Activated CD4-positive, alpha-beta T cell treated with anti-CD3 and anti-CD28 coated beads for 36 hours (primary cell): ENCODE measurements around the gene TRIB2. TPM values are rescaled to one million over a fixed set of nuclear protein-coding genes. Genes with fewer than 3 reads are reported as not detected.

ENCODE experiments used
- ATAC-seq: fragments of 200-7000 bp; cut with Tn5 transposase; one replicate; pipeline ENCODE4 v1.10.0; 2021; ENCODE audit warnings: mild to moderate bottlenecking, moderate library complexity
- CTCF ChIA-PET: fragments of 350-600 bp; sonication (Branson Sonifier 250); formaldehyde crosslinking; loops from one replicate; lab custom pipeline; 2021; ENCODE audit warnings: antibody characterized with exemption; lab: Charles Lee
- POLR2A ChIA-PET: fragments of 350-600 bp; sonication (Branson Sonifier 250); formaldehyde crosslinking; loops from one replicate; lab custom pipeline; 2021; ENCODE audit warnings: antibody characterized with exemption, inconsistent platforms; lab: Charles Lee
- DNase-seq: peaks from one replicate; pipeline ENCODE4 v3.0.0-alpha.2; 2020
- H3K27ac Mint-ChIP-seq: one replicate; pipeline ENCODE4 v1.8.0; 2021; ENCODE audit warnings: mixed read lengths
- H3K27me3 Mint-ChIP-seq: one replicate; pipeline ENCODE4 v1.8.0; 2021; ENCODE audit warnings: mixed read lengths
- H3K36me3 Mint-ChIP-seq: one replicate; pipeline ENCODE4 v1.8.0; 2021; ENCODE audit warnings: low read depth, mixed read lengths
- H3K4me1 Mint-ChIP-seq: one replicate; pipeline ENCODE4 v1.8.0; 2021; ENCODE audit warnings: mixed read lengths
- H3K4me3 Mint-ChIP-seq: one replicate; pipeline ENCODE4 v1.8.0; 2021; ENCODE audit warnings: mild to moderate bottlenecking, moderate library complexity, mixed read lengths
- H3K9me3 Mint-ChIP-seq: one replicate; pipeline ENCODE4 v1.8.0; 2021; ENCODE audit warnings: low read depth, mixed read lengths
- intact Hi-C, 2 experiments: fragments of 100-400 bp; cut with DNase I in 1 of 2; cut with micrococcal nuclease in 1 of 2; formaldehyde crosslinking; loops; one replicate each; pipeline versions ENCODE4 v1.14.2 to v1.15.1; 2022 to 2024; cut with DNase I, micrococcal nuclease
- total RNA-seq, 2 experiments: library from RNA; stranded (reverse); gene quantifications; one replicate each; pipeline ENCODE4 v1.2.3, GENCODE V29; 2021

TRIB2 gene
- total RNA-seq, 2 experiments from 2014 or later, result 2.7 to 3.7 TPM

GRCh38 chr2:12750166-12750905 is 33.6 kb downstream of the TRIB2 start:
- Mint-ChIP-seq H3K27ac (no peak overlapping the region), H3K9me3 (peaks cover 2% of the 10 kb centered on the region), H3K4me3 (no peak overlapping the region), H3K36me3 (no peaks in the 10 kb centered on the region), H3K4me1 (no peaks in the 10 kb centered on the region), H3K27me3 (no peaks in the 10 kb centered on the region)
- intact Hi-C loops, result no loop called here
- ATAC-seq (no peak), DNase-seq (no peak)
- ChIA-PET CTCF (no interaction called here), POLR2A (interaction anchor here (0.5 kb wide), 1 partner anchor 94 kb away, joined by 3 read pairs; no protein-coding TSS in a partner anchor)

GRCh38 chr2:12754643-12755042 is 37.9 kb downstream of the TRIB2 start:
- CTCF ChIA-PET, result interaction anchor here (0.6 to 1.2 kb wide), 2 partner anchors 52 to 253 kb away, joined by 3 read pairs; no protein-coding TSS in a partner anchor
- Mint-ChIP-seq H3K27me3 (no peaks in the 10 kb centered on the region), H3K4me3 (no peak overlapping the region), H3K36me3 (no peaks in the 10 kb centered on the region), H3K27ac (no peak overlapping the region), H3K4me1 (no peaks in the 10 kb centered on the region), H3K9me3 (no peaks in the 10 kb centered on the region)
- POLR2A ChIA-PET, result no interaction called here
- ATAC-seq (no peak), DNase-seq (no peak)
- intact Hi-C loops, result no loop called here

- ChIA-PET CTCF (interaction anchor here (1.2 kb wide), 1 partner anchor 252 kb away, joined by 3 read pairs; no protein-coding TSS in a partner anchor), POLR2A (no interaction called here)
- H3K4me3 Mint-ChIP-seq, result no peak overlapping the region
- no peak overlapping the region for H3K27ac Mint-ChIP-seq
- H3K36me3 Mint-ChIP-seq, result no peaks in the 10 kb centered on the region
- no peaks in the 10 kb centered on the region for H3K9me3 Mint-ChIP-seq
- intact Hi-C loops, result no loop called here
- no peaks in the 10 kb centered on the region for H3K4me1 Mint-ChIP-seq
- H3K27me3 Mint-ChIP-seq, result no peaks in the 10 kb centered on the region
- no peak for ATAC-seq
- DNase-seq, result no peak
Observed at GRCh38 chr2:12755384-12755783, 38.6 kb downstream of the TRIB2 start.

- Mint-ChIP-seq H3K9me3 (no peaks in the 10 kb centered on the region), H3K4me3 (no peak overlapping the region), H3K4me1 (peaks cover 8% of the 10 kb centered on the region), H3K36me3 (no peaks in the 10 kb centered on the region), H3K27ac (no peak overlapping the region), H3K27me3 (no peaks in the 10 kb centered on the region)
- DNase-seq (no peak), ATAC-seq (no peak)
- POLR2A ChIA-PET, result no interaction called here
- CTCF ChIA-PET, result no interaction called here
- intact Hi-C loops, result no loop called here
Observed at GRCh38 chr2:12759248-12759647, 42.5 kb downstream of the TRIB2 start.

- intact Hi-C loops, result no loop called here
- no peak overlapping the region for H3K4me3 Mint-ChIP-seq
- no peak overlapping the region for H3K27ac Mint-ChIP-seq
Observed at GRCh38 chr2:12761104-12761503, 44.4 kb downstream of the TRIB2 start.

GRCh38 chr2:12762337-12762736 is 45.6 kb downstream of the TRIB2 start:
- POLR2A ChIA-PET, result no interaction called here
- no peaks in the 10 kb centered on the region for H3K27me3 Mint-ChIP-seq
- DNase-seq, result no peak
- CTCF ChIA-PET, result no interaction called here
- peaks cover 2% of the 10 kb centered on the region for H3K9me3 Mint-ChIP-seq
- H3K36me3 Mint-ChIP-seq, result no peaks in the 10 kb centered on the region
- H3K4me3 Mint-ChIP-seq, result no peak overlapping the region
- no peak for ATAC-seq
- intact Hi-C loops, result no loop called here
- H3K4me1 Mint-ChIP-seq, result peaks cover 8% of the 10 kb centered on the region
- no peak overlapping the region for H3K27ac Mint-ChIP-seq

More at GRCh38 chr2:12761104-12761503, 44.4 kb downstream of the TRIB2 start:
- Mint-ChIP-seq H3K9me3 (peaks cover 2% of the 10 kb centered on the region), H3K27me3 (no peaks in the 10 kb centered on the region), H3K4me1 (peaks cover 8% of the 10 kb centered on the region), H3K36me3 (no peaks in the 10 kb centered on the region)
- ChIA-PET CTCF (no interaction called here), POLR2A (no interaction called here)
- ATAC-seq (no peak), DNase-seq (no peak)

- ChIA-PET POLR2A (no interaction called here), CTCF (interaction anchor here (0.7 kb wide), 1 partner anchor 39 kb away, joined by 3 read pairs; no protein-coding TSS in a partner anchor)
- H3K4me1 Mint-ChIP-seq, result peaks cover 8% of the 10 kb centered on the region
- H3K27ac Mint-ChIP-seq, result no peak overlapping the region
- H3K36me3 Mint-ChIP-seq, result no peaks in the 10 kb centered on the region
- no peaks in the 10 kb centered on the region for H3K27me3 Mint-ChIP-seq
- peaks cover 2% of the 10 kb centered on the region for H3K9me3 Mint-ChIP-seq
- ATAC-seq (no peak), DNase-seq (no peak)
- no peak overlapping the region for H3K4me3 Mint-ChIP-seq
- intact Hi-C loops, result no loop called here
Observed at GRCh38 chr2:12762976-12763375, 46.2 kb downstream of the TRIB2 start.

GRCh38 chr2:12763486-12763885 is 46.8 kb downstream of the TRIB2 start:
- no peak for ATAC-seq
- ChIA-PET CTCF (interaction anchor here (0.7 kb wide), 1 partner anchor 40 kb away, joined by 3 read pairs; no protein-coding TSS in a partner anchor), POLR2A (no interaction called here)
- H3K4me3 Mint-ChIP-seq, result no peak overlapping the region
- intact Hi-C loops, result no loop called here
- no peak overlapping the region for H3K27ac Mint-ChIP-seq
- H3K36me3 Mint-ChIP-seq, result no peaks in the 10 kb centered on the region
- peaks cover 8% of the 10 kb centered on the region for H3K4me1 Mint-ChIP-seq
- no peak for DNase-seq
- peaks cover 2% of the 10 kb centered on the region for H3K27me3 Mint-ChIP-seq
- H3K9me3 Mint-ChIP-seq, result peaks cover 2% of the 10 kb centered on the region

GRCh38 chr2:12764075-12764730 is 47.5 kb downstream of the TRIB2 start:
- Mint-ChIP-seq H3K4me1 (peaks cover 8% of the 10 kb centered on the region), H3K36me3 (no peaks in the 10 kb centered on the region), H3K9me3 (peaks cover 2% of the 10 kb centered on the region), H3K27me3 (peaks cover 3% of the 10 kb centered on the region), H3K4me3 (no peak overlapping the region), H3K27ac (no peak overlapping the region)
- ATAC-seq (no peak), DNase-seq (no peak)
- intact Hi-C loops, result no loop called here
- POLR2A ChIA-PET, result no interaction called here
- CTCF ChIA-PET, result interaction anchor here (0.6 kb wide), 1 partner anchor 418 kb away, joined by 3 read pairs; no protein-coding TSS in a partner anchor

- H3K27ac Mint-ChIP-seq, result no peak overlapping the region
- DNase-seq, result no peak
- POLR2A ChIA-PET, result no interaction called here
- no peak for ATAC-seq
- H3K9me3 Mint-ChIP-seq, result peaks cover 2% of the 10 kb centered on the region
- H3K4me1 Mint-ChIP-seq, result peaks cover 11% of the 10 kb centered on the region
- intact Hi-C loops, result no loop called here
- peaks cover 8% of the 10 kb centered on the region for H3K27me3 Mint-ChIP-seq
- no peaks in the 10 kb centered on the region for H3K36me3 Mint-ChIP-seq
- no peak overlapping the region for H3K4me3 Mint-ChIP-seq
- CTCF ChIA-PET, result interaction anchor here (0.7 kb wide), 1 partner anchor 892 kb away, joined by 3 read pairs; no protein-coding TSS in a partner anchor
Observed at GRCh38 chr2:12764849-12765605, 48.3 kb downstream of the TRIB2 start.

GRCh38 chr2:12766421-12766879 is 49.7 kb downstream of the TRIB2 start:
- intact Hi-C loops, result no loop called here
- Mint-ChIP-seq H3K4me3 (no peak overlapping the region), H3K9me3 (peaks cover 2% of the 10 kb centered on the region), H3K36me3 (no peaks in the 10 kb centered on the region), H3K4me1 (peaks cover 2% of the 10 kb centered on the region), H3K27me3 (peaks cover 8% of the 10 kb centered on the region), H3K27ac (no peak overlapping the region)
- ATAC-seq (no peak), DNase-seq (no peak)
- ChIA-PET CTCF (no interaction called here), POLR2A (no interaction called here)
